H9 (cell line): ENCODE data around the gene ACSM3. TPM values are rescaled to one million over a fixed set of nuclear protein-coding genes. Genes with fewer than 3 reads are reported as not detected.
"Not testable (repeated sequence)": the region's sequence is repeated elsewhere in the genome, so short reads cannot be mapped to it uniquely, and the experiment has no call there.

Source experiments
- DNase-seq: peaks from one replicate; pipeline ENCODE4 v3.0.0-alpha.2; 2017
- H2AFZ ChIP-seq: one replicate; pipeline ENCODE4 v1.6.1; 2013; ENCODE audit warnings: mild to moderate bottlenecking, low read length, control low read depth, moderate library complexity
- H2AK5ac ChIP-seq: 2 replicates; pipeline ENCODE4 v1.6.1; 2013; ENCODE audit warnings: low read length, control low read depth, mixed read lengths; ENCODE audit not compliant: insufficient read length
- H2BK120ac ChIP-seq: one replicate; pipeline ENCODE4 v1.6.1; 2013; ENCODE audit warnings: low read depth, mild to moderate bottlenecking, low read length, control low read depth, inconsistent platforms; ENCODE audit not compliant: poor library complexity, severe bottlenecking
- H2BK12ac ChIP-seq: 2 replicates; pipeline ENCODE4 v1.6.1; 2013; ENCODE audit warnings: low read length, control low read depth, mixed read lengths, low read depth; ENCODE audit not compliant: insufficient read length
- H2BK15ac ChIP-seq: 2 replicates; pipeline ENCODE4 v1.6.1; 2013; ENCODE audit warnings: low read depth, low read length, control low read depth
- H2BK20ac ChIP-seq: one replicate; pipeline ENCODE4 v1.6.1; 2013; ENCODE audit warnings: low read depth, mild to moderate bottlenecking, low read length, control low read depth, inconsistent platforms; ENCODE audit not compliant: poor library complexity, severe bottlenecking
- H2BK5ac ChIP-seq: 2 replicates; pipeline ENCODE4 v1.6.1; 2013; ENCODE audit warnings: low read length, control low read depth, mixed read lengths; ENCODE audit not compliant: insufficient read length
- H3K14ac ChIP-seq: 2 replicates; pipeline ENCODE4 v1.6.1; 2013; ENCODE audit warnings: low read length, control low read depth; ENCODE audit not compliant: insufficient read depth
- H3K18ac ChIP-seq: 2 replicates; pipeline ENCODE4 v1.6.1; 2013; ENCODE audit warnings: low read depth, mild to moderate bottlenecking, mixed read lengths, low read length, control low read depth; ENCODE audit not compliant: insufficient read length
- H3K23ac ChIP-seq: 2 replicates; pipeline ENCODE4 v1.6.1; 2013; ENCODE audit warnings: low read length, control low read depth, mixed read lengths, low read depth; ENCODE audit not compliant: insufficient read length
- H3K23me2 ChIP-seq: 2 replicates; pipeline ENCODE4 v1.6.1; 2013; ENCODE audit warnings: low read depth, mild to moderate bottlenecking, mixed read lengths, low read length, control low read depth; ENCODE audit not compliant: insufficient read length, poor library complexity, severe bottlenecking
- H3K27ac ChIP-seq: 2 replicates; pipeline ENCODE4 v1.5.1; 2013; ENCODE audit warnings: low read length, control low read depth, mixed read lengths, low read depth; ENCODE audit not compliant: insufficient read length
- H3K27me3 ChIP-seq: 2 replicates; pipeline ENCODE4 v1.6.1; 2013; ENCODE audit warnings: low read length, control low read depth, inconsistent platforms; ENCODE audit not compliant: insufficient read depth
- H3K4ac ChIP-seq: 2 replicates; pipeline ENCODE4 v1.6.1; 2013; ENCODE audit warnings: low read depth, mild to moderate bottlenecking, control low read depth, inconsistent platforms, low read length, moderate library complexity
- H3K4me1 ChIP-seq: 2 replicates; pipeline ENCODE4 v1.6.1; 2013; ENCODE audit warnings: low read length, control low read depth, inconsistent platforms; ENCODE audit not compliant: insufficient read depth
- H3K4me2 ChIP-seq: 2 replicates; pipeline ENCODE4 v1.6.1; 2013; ENCODE audit warnings: low read length, control low read depth, mixed read lengths; ENCODE audit not compliant: insufficient read length, insufficient read depth
- H3K56ac ChIP-seq: 2 replicates; pipeline ENCODE4 v1.6.1; 2013; ENCODE audit warnings: low read depth, mild to moderate bottlenecking, mixed read lengths, low read length, control low read depth; ENCODE audit not compliant: insufficient read length
- H3K79me1 ChIP-seq: 2 replicates; pipeline ENCODE4 v1.6.1; 2013; ENCODE audit warnings: low read depth, mild to moderate bottlenecking, moderate library complexity, low read length, control low read depth, inconsistent platforms; ENCODE audit not compliant: insufficient read depth, poor library complexity, severe bottlenecking
- H3K79me2 ChIP-seq: 2 replicates; pipeline ENCODE4 v1.6.1; 2013; ENCODE audit warnings: low read length, control low read depth, inconsistent platforms; ENCODE audit not compliant: insufficient read depth
- H3K9ac ChIP-seq: 2 replicates; pipeline ENCODE4 v1.6.1; 2013; ENCODE audit warnings: low read length, control low read depth, mixed read lengths; ENCODE audit not compliant: insufficient read length; ENCODE audit errors: extremely low read depth
- H3K9me3 ChIP-seq: one replicate; pipeline ENCODE4 v1.6.1; 2013; ENCODE audit warnings: low read depth, low read length, inconsistent platforms; ENCODE audit not compliant: control insufficient read depth
- H3T11ph ChIP-seq: one replicate; pipeline ENCODE4 v1.6.1; 2013; ENCODE audit warnings: mild to moderate bottlenecking, low read length, control low read depth, inconsistent platforms
- H4K20me1 ChIP-seq: one replicate; pipeline ENCODE4 v1.6.1; 2013; ENCODE audit not compliant: control insufficient read depth, insufficient read length, insufficient read depth
- H4K5ac ChIP-seq: 2 replicates; pipeline ENCODE4 v1.6.1; 2013; ENCODE audit warnings: low read depth, mild to moderate bottlenecking, mixed read lengths, low read length, control low read depth; ENCODE audit not compliant: insufficient read length
- H4K8ac ChIP-seq: replicated peaks from 2 replicates; pipeline ENCODE4 v1.6.1; 2013; ENCODE audit warnings: low read length, control low read depth, mixed read lengths, low read depth; ENCODE audit not compliant: insufficient read length
- H4K91ac ChIP-seq: 2 replicates; pipeline ENCODE4 v1.6.1; 2013; ENCODE audit warnings: low read depth, mild to moderate bottlenecking, moderate library complexity, mixed read lengths, low read length, control low read depth; ENCODE audit not compliant: insufficient read length
- H3K27ac Mint-ChIP-seq, 3 experiments: 2 replicates in 2 of 3; 3 replicates in 1 of 3; pipeline ENCODE4 v1.8.0; 2020 to 2021; ENCODE audit warnings: mixed read lengths in 3 of 3, mild to moderate bottlenecking in 1 of 3, moderate library complexity in 1 of 3
- H3K27me3 Mint-ChIP-seq: 2 replicates; pipeline ENCODE4 v1.8.0; 2021; ENCODE audit warnings: low read depth, mild to moderate bottlenecking, moderate library complexity, mixed read lengths
- H3K36me3 Mint-ChIP-seq, 3 experiments: 2 replicates in 2 of 3; 3 replicates in 1 of 3; pipeline ENCODE4 v1.8.0; 2020 to 2021; ENCODE audit warnings: low read depth in 3 of 3, mixed read lengths in 3 of 3; ENCODE audit not compliant: insufficient read depth in 1 of 3
- H3K4me1 Mint-ChIP-seq, 2 experiments: 2 replicates each; pipeline ENCODE4 v1.8.0; 2020; ENCODE audit warnings: mixed read lengths in 2 of 2
- H3K4me3 Mint-ChIP-seq, 2 experiments: 2 replicates in 1 of 2; 3 replicates in 1 of 2; pipeline ENCODE4 v1.8.0; 2020 to 2021; ENCODE audit warnings: mild to moderate bottlenecking in 2 of 2, mixed read lengths in 2 of 2, moderate library complexity in 1 of 2
- H3K9me3 Mint-ChIP-seq, 2 experiments: 2 replicates in 1 of 2; 3 replicates in 1 of 2; pipeline ENCODE4 v1.8.0; 2020; ENCODE audit warnings: mild to moderate bottlenecking in 2 of 2, mixed read lengths in 2 of 2, moderate library complexity in 1 of 2
- CTCF ChIP-seq: fragments of 200-600 bp; sonication (generic); conservative IDR thresholded peaks from 3 replicates; pipeline ENCODE4 v1.8.0; 2021; ENCODE audit warnings: antibody characterized with exemption, mild to moderate bottlenecking
- WGBS: extraction: QIAGEN DNeasy Blood & Tissue Kit; methylation state at CpG from one replicate; pipeline ENCODE4 v1.1.7; 2013; ENCODE audit warnings: missing lambda C conversion rate, low lambda C conversion rate, mixed read lengths; ENCODE audit not compliant: insufficient read length; ENCODE audit errors: extremely low coverage; 5-methylcytosine and 5-hydroxymethylcytosine counted together
- total RNA-seq: library from RNA; stranded (reverse); gene quantifications from 2 replicates; pipeline ENCODE4 v1.2.1, GENCODE V29; 2021

ACSM3 gene
- total RNA-seq, 1 experiment from 2014 or later = 3.1 TPM

- H4K5ac ChIP-seq = no peak overlapping the region
- no peak overlapping the region for H4K91ac ChIP-seq
- H3K56ac ChIP-seq = no peak overlapping the region
- no peak overlapping the region for H3T11ph ChIP-seq
- H3K27me3 Mint-ChIP-seq = no peaks in the 10 kb centered on the region
- H3K4me1 ChIP-seq = no peaks in the 10 kb centered on the region
- no peak overlapping the region for H3K27ac Mint-ChIP-seq
- H2BK15ac ChIP-seq = no peak overlapping the region
- H3K36me3 Mint-ChIP-seq = peaks cover 0 to 10% (median 9%) of the 10 kb centered on the region in 3 experiments; a peak in 4 of 7 replicates
- H3K79me2 ChIP-seq = no peaks in the 10 kb centered on the region
- no peak overlapping the region for H2AFZ ChIP-seq
- no peak overlapping the region for H3K18ac ChIP-seq
- no peak overlapping the region for H3K4me2 ChIP-seq
- WGBS = no CpG with 5 or more reads among the region's 7 CpGs
- DNase-seq = no peak
- H3K9ac ChIP-seq = no peak overlapping the region
- no peak overlapping the region for H2BK120ac ChIP-seq
- TF ChIP-seq CTCF = no peak
- H3K4me3 Mint-ChIP-seq = no peak overlapping the region
- no peak overlapping the region for H4K8ac ChIP-seq
- no peak overlapping the region for H2BK20ac ChIP-seq
- H4K20me1 ChIP-seq = no peaks in the 10 kb centered on the region
- H3K4ac ChIP-seq = no peak overlapping the region
- no peak overlapping the region for H2BK12ac ChIP-seq
- H3K79me1 ChIP-seq = no peaks in the 10 kb centered on the region
- no peak overlapping the region for H3K14ac ChIP-seq
- H3K23me2 ChIP-seq = peaks cover 2% of the 10 kb centered on the region
- no peak overlapping the region for H2AK5ac ChIP-seq
- H3K23ac ChIP-seq = no peak overlapping the region
- H2BK5ac ChIP-seq = no peak overlapping the region
- H3K9me3 Mint-ChIP-seq = no peaks in the 10 kb centered on the region
- H3K27ac ChIP-seq = no peak overlapping the region
- H3K27me3 ChIP-seq = no peaks in the 10 kb centered on the region
- H3K4me1 Mint-ChIP-seq = peaks cover 11 to 15% of the 10 kb centered on the region in 2 experiments
- no peaks in the 10 kb centered on the region for H3K9me3 ChIP-seq
Observed at GRCh38 chr16:20803561-20804214, 39.9 kb downstream of the ACSM3 start.

- H3K27me3 ChIP-seq, H2BK12ac ChIP-seq, H3K36me3 Mint-ChIP-seq, H2BK15ac ChIP-seq, H3K9me3 Mint-ChIP-seq, H3K27ac ChIP-seq, H3K56ac ChIP-seq, H4K8ac ChIP-seq, H4K5ac ChIP-seq, DNase-seq, H3T11ph ChIP-seq, H3K79me2 ChIP-seq, H2AFZ ChIP-seq, H3K4me1 ChIP-seq, H2AK5ac ChIP-seq, H2BK5ac ChIP-seq, H3K23ac ChIP-seq, H3K79me1 ChIP-seq, H2BK20ac ChIP-seq, H3K9me3 ChIP-seq, H3K4ac ChIP-seq, H3K23me2 ChIP-seq, H4K20me1 ChIP-seq, H3K27me3 Mint-ChIP-seq, H2BK120ac ChIP-seq, H4K91ac ChIP-seq: not testable (repeated sequence)
- peak overlapping the region; percentile 83 for H3K4me2 ChIP-seq
- H3K27ac Mint-ChIP-seq = peak overlapping the region in 2 of 3 experiments; percentile 17 to 77; a peak in 3 of 7 replicates
- peak overlapping the region; percentile 13 for H3K18ac ChIP-seq
- peak overlapping the region; percentile 74 for H3K9ac ChIP-seq
- WGBS = no CpG with 5 or more reads among the region's 12 CpGs
- H3K4me3 Mint-ChIP-seq = peak overlapping the region; percentile 95 to 98
- peak overlapping the region; percentile 47 for H3K14ac ChIP-seq
- H3K4me1 Mint-ChIP-seq = peaks cover 11 to 15% of the 10 kb centered on the region in 2 experiments
Observed at GRCh38 chr16:20805684-20806167, 41.9 kb downstream of the ACSM3 start.
